A375 (cell line): ENCODE measurements around the gene CFAP91. TPM values are rescaled to one million over a fixed set of nuclear protein-coding genes. Genes with fewer than 3 reads are reported as not detected.

Experiments
- total RNA-seq: library from RNA; depleted of rRNA; stranded (reverse); fragments of >200 nt; shearing (Covaris generic); gene quantifications from 2 replicates; pipeline ENCODE4 v1.2.3, GENCODE V29; 2014; rRNA removed

The CFAP91 gene
- total RNA-seq, result 0.50 and 2.3 TPM in 2 replicates

DNA sequence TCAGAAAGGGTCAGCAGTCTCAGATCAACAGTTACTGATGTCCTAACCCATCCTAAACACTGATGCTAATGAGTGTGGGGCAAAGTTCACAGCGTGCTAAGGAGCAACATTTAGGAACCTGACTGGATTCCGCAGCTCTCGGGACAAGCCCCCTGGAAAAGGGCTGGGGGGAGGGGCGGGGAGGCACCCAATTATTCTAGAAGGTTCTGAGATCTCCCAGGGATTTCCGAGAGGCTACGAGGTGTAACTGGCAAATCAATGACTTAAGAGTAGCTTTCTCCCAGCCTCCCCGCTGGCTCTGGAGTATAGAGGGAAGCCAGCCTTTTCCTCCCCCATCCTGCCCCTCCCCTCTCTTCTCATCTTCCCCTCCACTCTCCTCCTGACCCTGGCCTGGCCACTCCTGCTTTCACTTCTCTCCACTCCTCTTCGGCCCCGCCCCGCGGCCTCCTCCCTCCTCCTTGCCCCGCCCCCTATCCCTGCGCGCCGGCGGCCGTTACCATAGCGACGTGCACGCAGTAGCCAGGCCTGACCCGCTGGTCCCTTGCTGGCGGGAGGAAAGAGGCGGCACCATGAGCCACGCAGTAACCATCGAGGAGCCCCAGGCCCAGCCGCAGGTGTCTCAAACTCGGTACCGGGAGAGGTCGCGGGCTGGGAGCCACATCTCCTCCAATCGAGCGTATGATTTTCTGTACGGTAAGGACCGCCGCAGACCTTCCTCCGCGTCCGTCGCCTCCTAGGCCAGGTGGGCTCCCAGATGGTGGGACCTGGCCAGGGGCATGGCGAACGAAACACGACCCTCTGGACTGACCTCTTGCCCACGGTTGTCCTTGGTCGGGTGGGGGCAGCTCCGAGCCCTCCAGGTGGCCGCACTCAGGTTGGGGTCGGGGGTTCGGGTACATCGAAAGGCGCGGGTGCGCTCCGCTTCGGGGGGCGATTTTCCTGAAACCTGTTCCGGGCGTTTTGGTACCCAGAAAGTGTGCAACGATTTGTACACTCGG, at the start of gene CFAP91:
TSS of gene CFAP91 (plus strand) at position 493 of the 998 bp plus-strand sequence. CDS start at position 570, 77 bp downstream.

DNA sequence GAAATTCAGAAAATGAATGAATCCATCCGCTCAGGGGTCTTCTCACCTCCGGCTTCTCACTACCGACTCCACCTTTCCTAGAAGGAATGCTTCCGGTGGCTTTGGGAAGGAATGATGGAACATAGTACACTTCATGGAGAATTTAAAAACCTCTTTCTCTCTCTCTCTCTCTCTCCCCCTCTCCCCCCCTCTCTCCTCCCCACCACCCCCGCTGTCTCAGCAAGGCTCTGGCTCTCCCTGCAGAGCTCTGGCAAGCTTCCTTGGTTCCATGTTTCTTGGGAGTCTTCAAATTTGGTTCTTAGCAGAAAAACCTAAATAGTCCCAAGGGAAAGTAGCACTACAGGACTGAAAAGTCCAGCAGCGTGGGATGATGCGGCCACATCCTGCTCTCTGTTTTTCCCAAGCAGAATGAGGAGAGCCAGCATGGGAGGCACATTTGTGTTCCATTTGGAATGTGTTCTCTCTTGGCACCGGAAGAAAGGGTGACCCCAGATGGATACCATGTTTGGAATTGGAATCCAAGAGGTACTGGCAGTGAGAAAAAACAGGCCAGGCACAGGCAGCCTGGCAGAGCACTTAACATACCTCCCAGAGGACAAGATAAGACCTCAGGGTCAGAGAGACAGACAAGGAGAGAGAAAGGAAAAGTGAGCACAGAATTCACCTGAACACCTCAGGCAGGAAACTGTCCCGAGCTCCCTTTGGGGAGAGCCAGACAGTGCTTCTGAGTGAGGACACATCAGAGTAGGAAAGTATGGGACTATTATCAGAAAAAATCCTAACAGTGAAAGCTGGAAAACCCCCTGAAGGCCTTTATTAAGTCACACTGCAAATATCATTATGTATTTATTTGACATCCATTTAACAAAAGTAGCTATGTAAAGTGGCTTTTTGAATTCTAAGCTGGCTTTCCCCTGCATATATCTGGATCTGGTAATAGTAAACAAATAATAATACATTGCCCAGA, 42.1 kb upstream of the CFAP91 start, which contains the start of gene POPDC2:
TSS of gene POPDC2 (minus strand) at position 116 of the 967 bp plus-strand sequence. CDS start 166 bp downstream, outside the sequence.

DNA sequence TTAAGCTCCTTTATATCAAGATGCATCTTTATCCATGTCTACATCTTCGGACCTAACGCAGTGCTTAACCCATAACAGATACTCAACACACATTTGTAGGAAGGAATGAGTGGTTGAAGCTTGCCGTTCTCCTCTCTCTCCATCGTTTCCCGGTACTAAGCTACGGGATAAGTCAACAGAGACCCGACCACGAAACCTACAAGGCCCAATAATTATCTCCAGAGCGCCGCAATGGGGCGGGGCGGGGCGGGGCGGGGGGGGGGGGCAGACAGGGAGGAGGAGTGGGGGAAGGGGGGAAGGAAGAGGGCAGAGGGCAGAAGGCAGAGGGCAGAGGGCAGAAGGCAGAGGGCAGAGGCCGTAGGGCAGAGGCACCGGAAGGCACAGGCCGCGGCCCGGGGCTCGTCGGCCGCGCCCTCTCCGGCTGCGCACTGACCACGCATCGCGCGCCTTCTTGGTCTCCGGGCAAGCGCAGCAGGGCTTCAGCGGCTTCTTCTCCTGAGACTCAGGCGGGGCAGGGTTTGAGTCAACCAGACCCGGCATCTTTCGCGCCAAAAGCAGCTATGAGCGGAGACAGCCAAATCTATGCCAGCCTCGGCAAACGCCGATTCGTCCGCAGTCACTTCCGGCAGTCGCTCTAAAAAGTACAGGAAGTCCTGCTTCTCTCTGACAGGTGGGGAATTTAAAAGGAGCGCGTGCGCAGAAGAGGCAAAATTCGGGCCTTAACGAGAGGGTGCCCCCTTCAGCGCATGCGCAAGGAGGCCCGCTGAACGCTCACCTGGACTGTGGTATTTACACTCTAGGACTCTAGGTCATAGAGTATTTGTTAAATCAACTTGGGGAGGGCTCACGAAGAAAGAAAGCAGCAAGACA, 25.8 kb upstream of the CFAP91 start, which contains the start of gene COX17:
TSS of gene COX17 (minus strand) at position 636 of the 870 bp plus-strand sequence. CDS start at position 540, 96 bp downstream.

Other genes starting within 250 kb of the CFAP91 start
- 33.5 and 48.4 TPM in 2 replicates for gene TMEM39A, start 239.4 kb upstream of the CFAP91 start, total RNA-seq
- gene POGLUT1, start 234.1 kb upstream of the CFAP91 start, total RNA-seq, result 13.2 and 15.5 TPM in 2 replicates
- gene TIMMDC1, start 204.5 kb upstream of the CFAP91 start, total RNA-seq, result 91.3 and 112 TPM in 2 replicates
- gene CD80, start 143.4 kb upstream of the CFAP91 start, total RNA-seq, result not detected in 2 replicates
- 2.0 and 2.3 TPM in 2 replicates for gene ADPRH, start 123.5 kb upstream of the CFAP91 start, total RNA-seq
- gene PLA1A, start 105.1 kb upstream of the CFAP91 start, total RNA-seq, result not detected in 2 replicates
- 0.05 and 0.19 TPM in 2 replicates for gene POPDC2, start 42.4 kb upstream of the CFAP91 start, total RNA-seq
- 77.0 and 102 TPM in 2 replicates for gene COX17, start 25.6 kb upstream of the CFAP91 start, total RNA-seq
- not detected in 2 replicates for gene NR1I2, start 79.1 kb downstream of the CFAP91 start, total RNA-seq